ENCODE measurements around the gene PAQR4.

Gene PAQR4

GRCh38 chr16:2946649-2947048 lies 22.5 kb upstream of the PAQR4 start:
- no peak for DNase-seq (ENCODE audit: low read depth)

DNA sequence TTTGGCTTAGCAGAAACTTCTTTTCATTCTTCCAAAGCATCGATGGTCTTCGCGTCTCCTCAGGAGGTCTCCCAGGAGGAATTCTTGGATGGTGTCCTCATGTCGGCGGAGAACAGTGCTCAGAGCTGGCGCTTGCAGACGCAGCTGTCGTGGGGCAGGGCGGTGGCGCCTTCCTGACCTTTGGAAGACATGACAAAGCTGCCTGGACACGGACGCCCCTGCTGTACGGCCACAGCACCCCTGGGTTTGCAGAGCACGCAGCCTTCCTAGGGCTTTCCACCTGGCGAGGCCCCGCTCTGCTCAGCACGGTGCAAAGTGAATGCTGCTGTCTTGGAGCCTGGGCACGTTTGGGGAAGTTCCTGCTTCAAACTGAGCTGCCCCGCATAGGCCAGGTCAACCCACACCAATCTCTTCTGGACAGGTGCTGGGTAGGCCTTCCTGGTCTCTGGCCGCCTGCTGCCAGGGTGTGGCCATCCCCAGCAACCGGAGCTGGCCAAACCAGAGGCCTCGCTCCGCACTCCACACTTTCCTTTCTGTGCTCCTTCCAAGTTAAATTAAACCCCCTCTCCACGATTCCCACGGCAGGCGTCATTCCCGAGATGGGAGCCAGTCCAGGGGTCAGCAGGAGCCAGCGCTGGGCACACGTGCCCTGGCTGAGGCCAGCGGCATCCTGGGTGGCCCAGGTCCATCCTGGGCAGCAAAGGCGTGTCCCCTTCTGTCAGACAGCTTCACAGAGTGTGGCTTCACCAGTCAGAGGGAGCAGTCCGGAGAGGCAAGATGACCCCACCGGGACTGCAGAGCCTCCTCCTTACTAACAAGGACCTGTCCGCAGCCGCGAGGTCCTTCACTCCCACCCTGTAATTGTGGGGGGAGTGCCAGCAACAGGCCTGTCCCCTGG lies 20.1 kb upstream of the PAQR4 start:
- no peak for DNase-seq (ENCODE audit: low read depth)

- DNase-seq (ENCODE audit: low read depth), result no peak
These were observed 19.3 kb upstream of the PAQR4 start for GRCh38 chr16:2949705-2950352.

- no peak for DNase-seq (ENCODE audit: low read depth)
These were observed 18.8 kb upstream of the PAQR4 start for GRCh38 chr16:2950353-2950724.

DNA sequence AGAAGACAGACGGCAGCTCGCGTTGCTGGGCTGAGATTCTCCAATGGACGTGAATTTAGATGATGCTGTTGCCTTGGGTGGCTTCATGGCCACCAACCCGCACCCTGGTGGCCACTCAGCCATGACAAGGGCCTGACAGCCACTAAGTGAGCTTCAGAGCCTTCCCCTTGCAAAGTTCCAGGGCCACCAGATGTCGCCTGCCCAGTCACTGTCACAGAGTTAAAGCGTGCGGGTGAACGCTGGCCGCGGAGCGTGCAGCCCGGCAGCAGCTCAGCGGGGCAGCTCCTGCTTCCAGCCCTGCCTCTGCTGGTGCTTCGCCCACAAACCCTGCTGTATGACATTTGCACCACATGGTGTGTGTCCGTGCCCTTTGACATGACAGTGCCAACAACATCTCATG lies 18.4 kb upstream of the PAQR4 start:
- DNase-seq (ENCODE audit: low read depth), result no peak

DNA sequence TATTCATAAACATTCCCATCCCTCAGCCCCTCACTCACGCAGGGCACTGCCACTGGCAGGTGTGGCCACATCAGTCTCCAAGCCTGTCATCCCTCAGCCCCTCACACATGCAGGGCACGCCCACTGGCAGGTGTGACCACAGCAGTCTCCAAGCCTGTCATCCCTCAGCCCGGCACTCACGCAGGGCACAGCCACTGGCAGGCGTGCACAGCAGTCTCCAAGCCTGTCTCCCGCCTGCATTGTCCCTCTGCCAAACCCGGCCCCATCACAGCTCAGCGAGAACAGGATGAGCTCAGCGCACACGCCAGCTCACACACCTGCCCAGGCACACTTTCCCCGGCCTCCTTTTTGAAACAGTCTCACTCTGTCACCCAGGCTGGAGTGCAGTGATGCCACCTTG lies 16.5 kb upstream of the PAQR4 start:
- no peak for DNase-seq (ENCODE audit: low read depth)

GRCh38 chr16:2953706-2954627 lies 15.2 kb upstream of the PAQR4 start:
- DNase-seq (ENCODE audit: low read depth), result no peak

DNA sequence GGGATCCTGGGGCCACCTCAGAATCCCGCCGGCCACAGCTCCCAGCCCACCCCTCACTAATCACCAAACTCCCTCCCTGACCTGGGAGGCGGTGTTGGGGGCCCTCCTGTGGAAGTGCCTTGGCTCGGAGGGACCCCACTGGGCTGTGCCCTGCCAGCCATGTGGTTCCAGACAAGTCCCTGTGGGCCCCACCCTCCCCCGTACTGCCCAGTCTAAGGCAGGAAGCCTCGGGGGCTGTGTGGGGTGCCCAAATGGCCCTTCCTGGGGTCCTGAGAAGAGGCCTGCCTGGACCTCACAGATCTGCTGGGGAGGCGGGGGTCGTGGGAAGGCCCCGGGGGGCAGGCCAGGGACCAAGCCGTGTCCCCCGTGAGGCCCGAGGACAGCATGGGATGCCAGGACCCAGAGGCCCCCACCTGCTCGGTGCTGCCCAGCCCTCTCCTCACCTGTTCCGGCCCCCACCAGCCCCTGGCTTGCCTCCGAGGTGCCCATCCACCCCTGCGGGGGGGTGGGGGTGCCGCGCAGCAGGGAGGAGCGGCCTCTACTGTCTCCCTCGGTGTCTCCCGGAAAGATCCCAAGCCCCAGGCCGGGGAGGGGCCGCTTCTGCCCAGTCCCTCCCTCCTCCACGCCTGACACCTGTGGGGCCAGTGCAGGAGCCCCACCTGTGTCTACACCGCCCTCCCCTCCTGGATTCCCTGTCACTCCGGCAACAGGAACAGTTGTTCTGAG lies 14.3 kb upstream of the PAQR4 start:
- DNase-seq (ENCODE audit: low read depth), result no peak

DNA sequence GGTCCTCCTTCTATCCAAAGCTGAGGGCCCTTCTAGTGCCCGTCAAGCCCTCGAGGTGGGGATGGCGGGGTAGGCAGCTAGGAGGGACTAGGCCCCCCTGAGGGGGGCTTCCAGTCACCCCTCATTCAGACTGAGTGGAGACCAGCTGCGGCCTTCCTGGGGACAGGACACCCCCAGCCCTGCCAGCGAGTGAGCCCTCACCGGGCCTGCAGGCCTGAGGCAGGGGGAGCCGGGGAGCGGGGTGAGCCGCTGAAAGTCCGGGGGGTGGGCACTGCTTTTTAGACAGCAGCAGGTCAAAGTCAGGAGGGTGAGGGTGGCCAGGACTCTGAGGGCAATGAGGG lies 13.7 kb upstream of the PAQR4 start:
- DNase-seq (ENCODE audit: low read depth), result no peak

GRCh38 chr16:2955779-2956578 lies 13.2 kb upstream of the PAQR4 start:
- DNase-seq (ENCODE audit: low read depth), result no peak

DNA sequence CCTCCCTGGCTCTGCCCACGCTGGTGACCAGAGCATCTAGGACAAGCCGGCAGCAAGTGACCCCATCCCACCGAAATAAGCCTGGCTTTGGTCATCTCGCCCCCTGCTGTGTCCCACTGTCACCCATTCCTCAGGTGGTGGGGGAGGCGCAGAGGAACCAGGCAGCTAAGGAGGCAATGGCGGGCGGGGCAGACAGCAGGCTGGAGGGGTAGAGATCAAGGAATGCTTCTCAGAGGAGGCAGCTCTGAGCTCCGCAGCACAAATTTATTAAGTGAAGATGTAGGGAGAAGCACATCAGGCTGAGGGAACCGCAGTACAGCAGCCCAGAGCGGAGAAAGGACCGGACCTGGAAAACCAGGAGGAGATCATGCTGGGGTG lies 12.6 kb upstream of the PAQR4 start:
- DNase-seq (ENCODE audit: low read depth), result no peak

GRCh38 chr16:2959206-2959605 lies 9.9 kb upstream of the PAQR4 start:
- DNase-seq (ENCODE audit: low read depth), result no peak

DNA sequence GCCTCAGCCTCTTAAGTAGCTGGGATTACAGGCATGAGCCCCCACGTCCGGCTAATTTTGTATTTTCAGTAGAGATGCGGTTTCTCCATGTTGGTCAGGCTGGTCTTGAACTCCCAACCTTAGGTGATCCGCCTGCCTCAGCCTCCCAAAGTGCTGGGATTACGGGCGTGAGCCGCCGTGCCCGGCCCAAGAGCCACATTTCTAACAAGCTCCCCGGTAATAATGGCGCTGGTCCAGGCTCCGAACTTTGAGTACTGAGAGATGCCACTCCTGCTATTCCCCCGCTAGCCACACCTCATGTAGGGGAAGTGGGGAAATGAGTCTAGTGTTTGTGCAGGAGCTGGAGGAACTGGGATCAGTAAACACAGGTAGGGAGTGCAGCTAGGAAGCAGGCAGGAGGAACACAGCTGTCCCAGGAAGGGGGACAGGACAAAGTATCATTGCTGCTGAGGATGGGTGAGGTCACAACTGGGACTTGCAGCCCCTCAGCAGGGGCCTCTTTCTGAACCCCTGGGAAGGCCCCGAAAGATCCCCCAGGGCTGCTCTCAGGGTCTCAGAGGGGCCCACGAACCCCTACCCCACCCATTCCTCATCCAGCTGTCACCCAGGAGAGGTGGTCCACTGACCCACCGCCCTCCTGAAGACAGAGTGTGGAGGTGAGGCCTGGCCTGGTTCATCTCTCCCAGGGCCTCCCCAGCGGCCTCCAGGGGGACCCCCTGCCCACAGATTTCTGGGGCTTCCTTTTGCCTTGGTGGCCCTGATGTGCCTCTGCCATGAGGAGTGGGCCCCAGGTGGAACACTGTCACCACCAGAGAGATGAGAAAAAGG lies 8.8 kb upstream of the PAQR4 start:
- DNase-seq (ENCODE audit: low read depth), result no peak

- DNase-seq (ENCODE audit: low read depth), result no peak
These were observed 6.6 kb upstream of the PAQR4 start for GRCh38 chr16:2962334-2963073.

GRCh38 chr16:2963074-2963722 lies 6.0 kb upstream of the PAQR4 start:
- no peak for DNase-seq (ENCODE audit: low read depth)

DNA sequence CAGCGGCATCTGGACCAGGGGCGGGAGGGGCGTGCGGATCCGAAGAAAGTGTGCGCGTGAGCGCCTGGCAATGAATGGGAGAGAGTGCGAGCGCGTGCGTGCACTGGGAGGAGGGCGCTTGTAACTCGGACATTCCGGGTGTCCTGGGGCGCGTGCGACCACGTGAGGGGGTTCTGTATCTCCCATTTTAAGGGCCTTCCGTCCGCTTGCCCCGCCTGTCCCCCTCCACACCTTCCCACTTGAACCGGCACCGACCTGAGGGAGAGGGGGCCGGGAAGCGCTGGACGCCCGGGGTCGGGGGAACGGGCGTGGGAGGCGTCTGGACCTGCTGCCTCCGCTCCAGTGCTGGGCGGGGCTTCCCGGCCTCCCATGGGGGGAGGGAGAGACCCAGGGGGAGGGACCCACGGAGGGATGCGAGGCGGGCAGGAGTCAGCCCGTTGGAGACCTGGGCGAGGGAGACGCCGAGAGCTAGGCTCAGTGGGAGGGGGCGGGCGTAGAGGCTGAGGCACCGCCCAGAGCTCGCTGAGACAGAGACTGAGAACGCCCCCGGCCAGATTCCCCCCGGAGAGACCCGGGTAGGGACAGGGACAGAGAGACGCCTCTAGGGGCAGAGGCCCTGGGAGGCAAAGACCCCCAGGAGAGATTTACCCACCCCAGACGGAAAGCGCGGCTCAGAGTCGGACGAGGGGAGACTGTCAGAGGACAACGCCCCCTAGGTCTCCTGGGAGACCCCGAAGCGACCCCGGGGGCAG lies 5.2 kb upstream of the PAQR4 start, which contains the start of gene KREMEN2:
Gene KREMEN2 (plus strand): TSS at position 553 of the 752 bp plus-strand sequence. CDS start 246 bp downstream, outside the sequence.
- DNase-seq (ENCODE audit: low read depth), result no peak

- DNase-seq (ENCODE audit: low read depth), result no peak
These were observed 4.4 kb upstream of the PAQR4 start for GRCh38 chr16:2964475-2965336.

Measured in GM04504 (cell line).